HG03565 (cell line): Measurements from ENCODE around the gene LMX1A.
A peak's percentile ranks its signal among the peaks of the same experiment; 100 is the strongest.

Experiments used
- ATAC-seq: cut with Tn5 transposase; IDR thresholded peaks from one replicate; pipeline ENCODE4 v1.9.1; 2021; ENCODE audit warnings: mild to moderate bottlenecking, moderate library complexity; ENCODE audit not compliant: unreplicated experiment

Gene LMX1A

GRCh38 chr1:165355977-165356811 is at the start of gene LMX1A:
Gene LMX1A, minus strand, starts transcription at chr1:165356715. Its CDS starts 1,156 bp downstream, at chr1:165355559.
- ATAC-seq = no peak

- peak; percentile 59 for ATAC-seq
These were observed 47.4 kb upstream of the LMX1A start for GRCh38 chr1:165403835-165404482.

- no peak for ATAC-seq
These were observed 46.1 kb upstream of the LMX1A start for GRCh38 chr1:165402517-165403111.

GRCh38 chr1:165397944-165398343 is 41.4 kb upstream of the LMX1A start:
- ATAC-seq = no peak

- no peak for ATAC-seq
These were observed 39.4 kb upstream of the LMX1A start for GRCh38 chr1:165395901-165396300.

GRCh38 chr1:165395478-165395877 is 39.0 kb upstream of the LMX1A start:
- peak; percentile 36 for ATAC-seq

- peak; percentile 98 for ATAC-seq
These were observed 36.4 kb upstream of the LMX1A start for GRCh38 chr1:165392634-165393571.

GRCh38 chr1:165389609-165390008 is 33.1 kb upstream of the LMX1A start:
- no peak for ATAC-seq

GRCh38 chr1:165387961-165388360 is 31.4 kb upstream of the LMX1A start:
- ATAC-seq = no peak

GRCh38 chr1:165387505-165387904 is 31.0 kb upstream of the LMX1A start:
- ATAC-seq = no peak

- ATAC-seq = no peak
These were observed 27.3 kb upstream of the LMX1A start for GRCh38 chr1:165383599-165384405.

GRCh38 chr1:165383067-165383466 is 26.6 kb upstream of the LMX1A start:
- ATAC-seq = no peak

GRCh38 chr1:165381745-165382505 is 25.4 kb upstream of the LMX1A start:
- ATAC-seq = no peak

GRCh38 chr1:165376811-165377311 is 20.3 kb upstream of the LMX1A start:
- ATAC-seq = no peak

GRCh38 chr1:165376041-165376810 is 19.7 kb upstream of the LMX1A start:
- no peak for ATAC-seq

- no peak for ATAC-seq
These were observed 19.1 kb upstream of the LMX1A start for GRCh38 chr1:165375623-165376022.

- ATAC-seq = no peak
These were observed 15.2 kb upstream of the LMX1A start for GRCh38 chr1:165371588-165372225.
